Right renal pelvis (tissue), 4 donors: ENCODE measurements around the gene GPRIN1. TPM values are rescaled to one million over a fixed set of nuclear protein-coding genes. Genes with fewer than 3 reads are reported as not detected.

ENCODE experiments used
- DNase-seq, 4 donors: peaks; one replicate each; pipeline ENCODE4 v3.0.0-alpha.2; 2013; ENCODE audit warnings: low read depth in 4 of 4, low spot score in 3 of 4, missing footprints in 1 of 4
- polyA plus RNA-seq, 4 donors: library from polyadenylated mRNA; unstranded; fragments of 120-200 nt; gene quantifications; one replicate each; pipeline ENCODE4 v1.2.1, GENCODE V29; 2013; ENCODE audit not compliant: insufficient read length in 4 of 4

The GPRIN1 gene
- polyA plus RNA-seq, 4 donors, result 1.3 to 2.1 (median 1.8) TPM

DNA sequence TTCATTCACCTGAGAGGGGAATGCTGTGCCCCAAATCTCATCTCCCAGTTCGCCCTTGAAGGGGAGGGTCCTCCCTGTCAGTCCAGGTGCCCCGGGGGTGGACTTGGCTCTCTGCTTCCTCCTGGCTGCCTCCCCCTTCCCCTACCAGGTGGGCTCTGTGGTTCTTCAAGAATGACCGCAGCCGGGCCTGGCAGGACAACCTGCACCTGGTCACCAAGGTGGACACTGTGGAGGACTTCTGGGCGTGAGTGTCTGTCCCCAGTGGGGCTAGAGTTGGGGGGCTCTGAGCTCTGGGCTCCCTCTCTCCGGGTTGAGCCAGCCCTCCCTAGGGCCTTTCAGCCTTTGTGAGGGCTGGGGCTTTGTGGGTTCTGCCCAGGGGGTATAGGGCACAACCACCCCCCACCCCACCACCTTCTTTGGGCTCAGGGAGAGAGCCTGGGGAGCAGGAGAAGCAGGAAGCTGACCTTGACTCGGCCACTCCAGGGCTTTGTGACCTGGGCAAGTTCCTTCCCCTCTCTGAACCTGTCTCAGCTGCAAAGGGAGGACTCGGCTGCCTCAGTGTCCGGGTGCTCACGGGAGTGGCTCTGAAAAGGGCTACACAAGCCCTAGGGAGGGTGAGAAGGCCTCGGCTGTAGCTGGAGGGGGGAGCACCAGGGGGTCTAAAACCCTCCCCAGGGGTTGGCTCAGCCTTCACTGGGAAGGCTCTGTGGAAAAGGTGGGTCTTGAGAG lies 33.7 kb upstream of the GPRIN1 start:
- DNase-seq, result no peak

GRCh38 chr5:176642675-176643490 lies 32.9 kb upstream of the GPRIN1 start:
- DNase-seq, result no peak

GRCh38 chr5:176640616-176641015 lies 30.7 kb upstream of the GPRIN1 start:
- no peak for DNase-seq

DNA sequence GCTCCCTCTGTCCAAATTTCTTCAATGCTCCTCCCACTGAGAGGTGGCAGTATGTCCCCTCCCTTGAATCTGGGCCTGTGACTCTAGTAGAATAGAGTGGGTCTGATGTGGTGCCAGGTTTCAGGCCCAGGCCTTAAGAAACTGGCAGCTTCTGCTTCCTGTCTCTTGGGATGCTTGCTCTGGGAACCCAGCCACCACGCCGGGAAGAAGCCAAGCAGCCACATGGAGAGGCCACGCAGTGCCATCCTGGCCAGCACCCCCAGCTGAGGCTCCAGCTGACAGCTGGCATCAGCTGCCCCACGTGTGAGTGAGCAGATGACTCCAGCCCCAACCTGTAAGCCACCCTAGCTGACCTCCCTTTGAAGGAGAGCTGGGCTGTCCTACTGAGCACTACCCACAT lies 30.0 kb upstream of the GPRIN1 start:
- DNase-seq, result no peak

DNA sequence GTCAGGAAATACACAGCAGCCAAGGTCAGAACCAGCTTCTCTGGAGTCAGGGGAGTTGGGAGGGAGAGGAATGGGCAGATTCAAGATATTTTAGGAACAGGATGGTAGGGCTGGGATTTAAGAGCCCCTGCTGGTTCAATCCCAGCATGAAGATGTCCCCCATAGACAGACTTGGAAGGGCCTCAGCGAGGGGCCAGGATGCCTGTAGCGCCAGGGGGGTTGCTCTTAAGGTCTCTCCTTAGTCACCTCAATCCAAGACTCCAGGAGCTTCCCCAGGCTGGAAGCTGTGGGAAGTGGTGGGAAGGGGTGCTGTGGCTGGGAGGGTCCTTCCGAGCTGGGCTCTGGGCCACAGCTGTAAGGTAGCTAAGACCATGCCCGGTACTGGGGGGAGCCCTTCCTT lies 29.3 kb upstream of the GPRIN1 start:
- no peak for DNase-seq

DNA sequence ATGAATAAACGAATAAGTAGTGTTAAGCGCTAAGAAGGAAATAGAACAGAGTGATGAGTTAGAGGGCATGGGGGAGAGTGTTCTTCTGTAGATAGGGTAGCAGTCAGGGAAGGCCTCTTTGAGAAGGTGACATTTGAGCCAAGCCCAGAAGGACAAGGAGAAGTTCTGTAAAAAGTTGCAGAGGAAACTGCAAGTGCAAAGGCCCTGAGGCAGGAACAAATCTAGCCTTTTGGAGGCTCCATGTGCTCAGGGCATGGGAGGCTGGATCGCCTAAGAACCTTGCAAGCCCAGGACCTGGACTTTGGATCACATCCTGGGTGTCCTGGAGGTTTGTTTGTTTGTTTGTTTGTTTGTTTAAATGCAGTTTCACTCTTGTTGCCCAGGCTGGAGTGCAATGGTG lies 28.5 kb upstream of the GPRIN1 start:
- no peak for DNase-seq

DNA sequence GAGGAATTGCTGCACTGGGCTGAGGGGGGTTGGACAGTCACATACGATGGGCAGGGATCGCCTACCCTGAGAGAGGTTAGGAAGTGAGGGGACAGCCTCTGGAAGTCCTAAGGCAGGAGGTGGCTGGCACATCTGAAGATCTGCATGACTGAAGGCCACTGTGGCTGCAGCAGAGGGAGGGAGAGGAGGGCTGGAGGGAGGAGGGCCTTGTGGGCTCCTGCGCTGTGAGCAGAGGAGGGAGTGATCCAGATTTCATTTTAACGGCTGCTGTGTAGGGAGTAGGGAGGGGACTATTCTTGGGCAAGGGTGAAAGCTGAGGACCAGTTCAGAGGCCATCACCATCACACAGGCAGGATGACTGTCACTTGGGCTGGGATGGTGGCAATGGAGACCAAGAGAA lies 27.6 kb upstream of the GPRIN1 start:
- no peak for DNase-seq

DNA sequence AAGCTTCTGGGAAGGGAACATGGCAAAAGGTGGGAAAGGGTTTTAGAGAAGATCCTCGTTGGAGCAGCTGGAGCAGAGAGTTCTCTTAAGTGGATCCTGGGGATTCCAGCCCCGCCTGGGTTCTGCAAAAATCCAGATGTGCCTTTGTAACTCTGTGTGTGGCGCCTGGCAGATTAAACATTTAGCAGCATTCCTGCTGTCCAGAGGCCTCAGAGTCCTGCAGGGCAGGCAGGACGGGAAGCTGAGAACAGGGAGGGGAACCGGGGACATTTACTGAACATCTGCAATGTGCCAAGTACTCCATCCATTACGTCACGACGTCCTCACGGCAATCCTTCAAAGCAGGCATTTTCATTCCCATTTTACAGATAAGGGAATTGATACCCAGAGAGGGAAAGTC lies 26.5 kb upstream of the GPRIN1 start:
- no peak for DNase-seq

DNA sequence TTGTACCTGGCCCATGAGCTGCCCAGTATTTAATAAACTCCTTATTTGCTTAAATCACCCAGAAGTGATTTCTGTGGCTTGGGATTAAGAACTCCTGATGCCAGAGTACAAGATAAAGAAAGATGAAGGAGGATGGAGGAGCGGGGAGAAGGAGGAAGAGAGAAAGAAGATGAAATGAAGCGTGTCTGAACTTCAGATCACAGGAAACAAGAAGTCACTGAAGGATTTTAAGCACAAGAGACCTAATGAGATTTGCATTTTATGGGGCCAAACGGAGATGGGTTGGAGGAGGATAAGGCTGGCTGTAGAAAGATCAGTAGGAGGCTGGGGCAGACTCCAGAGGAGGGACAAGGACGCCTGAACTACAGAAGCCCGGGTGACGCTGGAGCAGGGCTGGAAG lies 23.6 kb upstream of the GPRIN1 start:
- no peak for DNase-seq

- no peak for DNase-seq
These were observed 22.8 kb upstream of the GPRIN1 start for GRCh38 chr5:176632745-176633144.

GRCh38 chr5:176631383-176632200 lies 21.6 kb upstream of the GPRIN1 start:
- DNase-seq, result no peak

DNA sequence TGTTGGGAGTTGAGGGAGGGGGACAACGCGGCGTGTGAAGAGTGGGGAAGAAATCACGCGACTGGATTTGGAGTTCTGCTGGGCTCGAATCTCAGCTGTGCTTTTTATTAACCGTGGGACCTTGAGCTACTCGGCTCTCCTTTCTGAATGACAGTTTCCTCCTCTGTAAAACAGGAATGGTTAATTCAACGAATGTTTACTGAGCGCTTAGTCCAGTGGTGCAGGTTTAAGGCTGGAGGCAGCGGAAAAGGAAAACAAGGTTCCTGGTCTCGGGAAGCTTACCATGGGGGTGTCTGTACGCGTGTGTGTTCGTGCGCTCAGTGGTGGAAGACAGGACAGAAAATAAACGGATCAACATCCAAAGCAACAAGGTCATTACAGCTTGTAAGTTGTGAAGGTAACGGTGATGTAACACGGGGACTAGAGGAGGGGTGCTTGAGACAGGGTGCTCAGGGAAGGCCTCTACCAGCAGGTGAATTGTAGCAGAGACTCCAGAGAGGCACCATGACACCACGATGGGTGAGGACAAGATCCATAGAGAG lies 20.8 kb upstream of the GPRIN1 start:
- DNase-seq, result no peak

- peak in 1 of 4 donors; percentile 26 for DNase-seq
These were observed 20.1 kb upstream of the GPRIN1 start, which contains the start of the genes EIF4E1B and SNCB for GRCh38 chr5:176629853-176630680. TSS of gene EIF4E1B (plus strand) at chr5:176630675. CDS start at chr5:176642788, 12,113 bp downstream. TSS of gene SNCB (minus strand) at chr5:176630534. CDS start at chr5:176629654, 880 bp downstream.

DNA sequence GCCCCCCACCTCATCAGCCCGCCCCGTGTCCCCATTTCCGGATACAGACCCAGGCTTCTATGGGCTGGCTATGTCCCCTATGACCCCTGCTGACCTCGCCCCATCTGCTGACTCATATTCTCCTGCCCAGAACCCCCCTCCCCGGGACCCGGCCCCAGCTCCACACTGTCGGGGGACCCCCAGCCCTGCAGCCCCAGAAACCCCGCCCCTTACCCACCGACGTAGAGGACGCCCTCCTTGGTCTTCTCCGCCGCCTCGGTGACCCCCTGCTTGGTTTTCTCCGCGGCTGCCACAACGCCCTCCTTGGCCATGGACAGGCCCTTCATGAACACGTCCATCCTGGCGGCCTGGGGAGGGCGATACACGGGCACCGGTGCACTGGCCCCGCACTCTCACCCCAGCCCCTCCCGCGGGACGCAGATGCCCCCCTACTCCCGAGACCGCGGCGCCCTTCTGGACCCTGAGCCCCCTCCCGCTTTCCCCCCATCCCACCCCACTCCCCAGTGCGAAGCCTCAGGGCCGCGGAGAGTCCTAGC lies 19.4 kb upstream of the GPRIN1 start:
- DNase-seq, result no peak

- no peak for DNase-seq
These were observed 18.7 kb upstream of the GPRIN1 start for GRCh38 chr5:176628406-176629228.

DNA sequence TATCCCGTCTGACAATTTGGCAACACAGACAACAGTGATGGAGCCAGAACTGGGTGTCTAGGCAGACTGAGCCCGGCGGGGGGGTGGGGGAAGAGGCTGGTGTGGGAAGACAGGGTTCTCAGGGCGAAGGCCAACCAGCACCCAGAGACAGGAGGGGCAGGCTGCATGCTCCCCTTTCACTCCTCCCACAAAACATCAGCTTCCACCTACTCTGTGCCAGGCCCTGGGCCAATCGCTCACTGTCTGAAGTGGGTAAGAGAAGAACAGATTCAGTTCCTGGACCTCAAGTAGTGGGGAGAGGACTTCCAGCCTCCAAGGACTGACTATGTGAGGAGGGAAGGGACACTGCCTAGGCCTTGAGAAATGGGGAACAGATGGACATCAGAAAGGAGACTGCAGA lies 17.6 kb upstream of the GPRIN1 start:
- no peak for DNase-seq

GRCh38 chr5:176626876-176627236 lies 16.9 kb upstream of the GPRIN1 start:
- DNase-seq, result no peak

- DNase-seq, result no peak
These were observed 16.3 kb upstream of the GPRIN1 start for GRCh38 chr5:176625966-176626875.
